SU-DHL-6 (cell line): ENCODE data around the gene GABRB3.

Experiments
- H2AFZ ChIP-seq: fragments of 200-600 bp; sonication (generic); 2 replicates; pipeline ENCODE4 v1.6.1; 2014; ENCODE audit warnings: low read depth, mild to moderate bottlenecking, moderate library complexity, mixed read lengths, antibody characterized with exemption, low read length; ENCODE audit not compliant: severe bottlenecking
- H3F3A ChIP-seq: fragments of 200-600 bp; shearing (Covaris generic); 2 replicates; pipeline ENCODE4 v1.6.0; 2016; ENCODE audit warnings: antibody characterized with exemption, mild to moderate bottlenecking; ENCODE audit not compliant: insufficient read depth
- H3K27ac ChIP-seq: fragments of 200-600 bp; sonication (generic); 2 replicates; pipeline ENCODE4 v1.5.1; 2016; ENCODE audit warnings: low read depth, mild to moderate bottlenecking, low read length, moderate library complexity, mixed read lengths
- H3K27me3 ChIP-seq: fragments of 200-600 bp; sonication (generic), shearing (Covaris generic); 2 replicates; pipeline ENCODE4 v1.6.0; 2014; ENCODE audit warnings: mild to moderate bottlenecking, low read length
- H3K36me3 ChIP-seq: fragments of 200-600 bp; sonication (generic); 2 replicates; pipeline ENCODE4 v1.6.1; 2014; ENCODE audit warnings: mild to moderate bottlenecking, low read length, mixed read lengths
- H3K4me2 ChIP-seq: fragments of 300-600, 200-600 bp; shearing (Covaris generic), sonication (generic); 2 replicates; pipeline ENCODE4 v1.6.0; 2014; ENCODE audit warnings: low read length, low read depth, mild to moderate bottlenecking; ENCODE audit not compliant: poor library complexity, severe bottlenecking
- H3K4me3 ChIP-seq: fragments of 200-600 bp; sonication (generic); 2 replicates; pipeline ENCODE4 v1.5.1; 2014; ENCODE audit warnings: antibody characterized with exemption, low read length, mild to moderate bottlenecking, mixed read lengths; ENCODE audit not compliant: insufficient read depth, poor library complexity, severe bottlenecking
- H3K79me2 ChIP-seq: fragments of 200-600 bp; sonication (generic); 2 replicates; pipeline ENCODE4 v1.6.1; 2014; ENCODE audit warnings: mild to moderate bottlenecking, low read length, moderate library complexity; ENCODE audit not compliant: insufficient read depth
- H3K9ac ChIP-seq: fragments of 200-600 bp; sonication (generic); 2 replicates; pipeline ENCODE4 v1.7.0; 2014; ENCODE audit warnings: mild to moderate bottlenecking, low read length
- H3K9me2 ChIP-seq: fragments of 200-600 bp; sonication (generic); replicated peaks from 2 replicates; pipeline ENCODE4 v1.6.1; 2014; ENCODE audit warnings: low read length; ENCODE audit not compliant: insufficient read depth
- H3K9me3 ChIP-seq: fragments of 200-600 bp; sonication (generic); 2 replicates; pipeline ENCODE4 v1.6.1; 2014; ENCODE audit warnings: low read length, mixed read lengths; ENCODE audit not compliant: insufficient read depth
- H4K20me1 ChIP-seq: fragments of 200-600 bp; sonication (generic); 2 replicates; pipeline ENCODE4 v1.6.1; 2014; ENCODE audit warnings: low read depth, mild to moderate bottlenecking, antibody characterized with exemption, low read length, moderate library complexity, mixed read lengths
- CTCF ChIP-seq: fragments of 200-600 bp; sonication (generic); IDR thresholded peaks from one replicate; pipeline ENCODE4 v1.5.1; 2017; ENCODE audit warnings: antibody characterized with exemption, mild to moderate bottlenecking, low read length, moderate library complexity; ENCODE audit not compliant: insufficient read depth, poor library complexity, severe bottlenecking
- EZH2phosphoT487 ChIP-seq: fragments of 200-600 bp; sonication (generic), shearing (Covaris generic); conservative IDR thresholded peaks from 2 replicates; pipeline ENCODE4 v1.6.1; 2018; ENCODE audit warnings: mild to moderate bottlenecking, antibody characterized with exemption, low read length, moderate library complexity, mixed read lengths

GABRB3 gene

GRCh38 chr15:26806151-26806550, 33.3 kb upstream of the GABRB3 start:
- Histone ChIP-seq H2AFZ (no peak overlapping the region), H4K20me1 (no peaks in the 10 kb centered on the region), H3K9me2 (no peaks in the 10 kb centered on the region), H3K36me3 (no peaks in the 10 kb centered on the region), H3F3A (no peaks in the 10 kb centered on the region), H3K4me2 (no peak overlapping the region), H3K27me3 (no peaks in the 10 kb centered on the region), H3K9ac (no peak overlapping the region), H3K4me3 (no peak overlapping the region), H3K79me2 (no peaks in the 10 kb centered on the region), H3K27ac (no peak overlapping the region), H3K9me3 (no peaks in the 10 kb centered on the region)
- TF ChIP-seq CTCF (no peak), EZH2phosphoT487 (no peak)

DNA sequence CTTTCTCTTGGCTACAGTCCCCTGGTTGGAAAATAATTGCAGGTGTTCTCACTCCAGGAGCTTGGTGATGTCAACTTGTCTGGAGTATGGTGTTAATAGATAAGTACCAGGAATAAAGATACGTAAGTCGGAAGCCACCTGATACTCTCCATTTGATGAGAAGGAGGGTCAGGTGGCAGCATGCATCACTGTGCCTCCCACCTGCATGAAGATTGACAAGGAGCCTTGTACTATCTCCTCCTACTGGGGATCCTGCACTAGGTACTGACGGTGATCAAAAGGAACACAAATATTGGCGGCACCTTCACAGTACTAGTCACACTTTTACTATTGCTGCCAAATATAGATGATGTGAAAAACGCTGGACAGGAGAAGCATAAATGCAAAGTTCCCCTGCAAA, 32.6 kb upstream of the GABRB3 start:
- Histone ChIP-seq H3K9ac (no peak overlapping the region), H3K4me2 (no peak overlapping the region), H3K9me3 (no peaks in the 10 kb centered on the region), H3K79me2 (no peaks in the 10 kb centered on the region), H2AFZ (no peak overlapping the region), H3K27ac (no peak overlapping the region), H3K4me3 (no peak overlapping the region), H3K36me3 (no peaks in the 10 kb centered on the region), H3K9me2 (no peaks in the 10 kb centered on the region), H3K27me3 (no peaks in the 10 kb centered on the region), H3F3A (no peaks in the 10 kb centered on the region), H4K20me1 (no peaks in the 10 kb centered on the region)
- TF ChIP-seq CTCF (no peak), EZH2phosphoT487 (no peak)

DNA sequence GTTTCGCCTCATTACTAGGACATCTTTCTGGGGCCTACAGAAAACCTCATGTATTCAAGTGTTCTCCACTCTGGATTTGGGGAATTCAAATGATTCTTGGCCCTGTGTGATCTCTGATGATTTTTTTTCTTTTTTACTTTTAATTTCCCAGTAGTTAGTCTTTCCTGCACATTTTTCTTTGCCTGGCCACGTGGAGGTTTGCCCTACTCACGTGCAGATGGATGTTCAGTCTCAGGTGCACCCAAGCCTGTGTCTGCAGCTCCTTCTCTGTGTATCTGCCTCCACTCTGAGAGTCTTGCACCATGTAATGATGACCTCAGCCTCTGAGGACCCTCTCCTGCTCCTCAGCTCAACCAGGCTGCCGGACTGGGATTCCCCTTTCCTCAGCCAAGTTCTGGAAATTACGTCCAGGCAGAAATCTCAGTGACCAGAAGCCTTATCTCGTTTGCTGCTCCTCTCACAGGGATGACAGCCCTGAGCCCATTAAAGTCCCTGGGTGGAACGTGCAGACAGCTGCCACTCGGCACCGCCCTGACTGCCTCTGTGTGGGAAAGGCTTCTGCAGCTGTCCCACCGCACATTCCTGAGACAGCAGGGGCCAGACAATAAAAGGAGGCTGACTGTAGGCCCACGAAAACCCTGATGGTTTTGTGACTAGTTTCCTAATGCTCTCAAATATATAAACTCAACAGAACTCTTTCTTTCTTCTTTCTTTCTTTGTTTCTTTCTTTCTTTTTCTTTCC, 31.4 kb upstream of the GABRB3 start:
- H2AFZ ChIP-seq = no peak overlapping the region
- H3K9me2 ChIP-seq = no peaks in the 10 kb centered on the region
- H3K36me3 ChIP-seq = no peaks in the 10 kb centered on the region
- H3F3A ChIP-seq = no peaks in the 10 kb centered on the region
- H3K27ac ChIP-seq = no peak overlapping the region
- no peaks in the 10 kb centered on the region for H3K79me2 ChIP-seq
- no peaks in the 10 kb centered on the region for H3K9me3 ChIP-seq
- no peaks in the 10 kb centered on the region for H4K20me1 ChIP-seq
- no peak overlapping the region for H3K9ac ChIP-seq
- no peak for TF ChIP-seq CTCF
- TF ChIP-seq EZH2phosphoT487 = no peak
- H3K27me3 ChIP-seq = no peaks in the 10 kb centered on the region
- no peak overlapping the region for H3K4me2 ChIP-seq
- no peak overlapping the region for H3K4me3 ChIP-seq
